ENCODE results near the gene NOS1AP.

- TF ChIP-seq ZFP3 (CRISPR knock-in tag; IDR thresholded peaks at IDR 0.05): no peak
- no peak for TF ChIP-seq TOX (CRISPR knock-in tag; IDR thresholded peaks at IDR 0.05; ENCODE audit: borderline replicate concordance)
- no peak for TF ChIP-seq RARB (CRISPR knock-in tag; IDR thresholded peaks at IDR 0.05)
- no peak for TF ChIP-seq ZFP30 (CRISPR knock-in tag; IDR thresholded peaks at IDR 0.05)
- no peak for TF ChIP-seq ARNTL (CRISPR knock-in tag; IDR thresholded peaks at IDR 0.05; ENCODE audit: borderline replicate concordance, low read depth)
Observed at GRCh38 chr1:162259894-162260455, 190.5 kb downstream of the NOS1AP start.

Data from SK-N-SH treated with all-trans-retinoic acid at 6 μM for 48 hours (cell line).